Esophagus muscularis mucosa (tissue), 3 donors: ENCODE data around the gene LAMA5.

Experiments
- CTCF ChIP-seq, 3 experiments: fragments of 200-600 bp in 2 of 3; fragments of 450-650 bp in 1 of 3; sonication (generic) in 2 of 3; IDR thresholded peaks; one replicate each; pipeline ENCODE4 v1.5.1; 2017 to 2019; ENCODE audit warnings: antibody characterized with exemption in 3 of 3, mild to moderate bottlenecking in 2 of 3, moderate library complexity in 1 of 3
- POLR2AphosphoS5 ChIP-seq, 2 donors: sonication (generic); formaldehyde crosslinking; IDR thresholded peaks; one replicate each; pipeline ENCODE4 v1.6.1; 2017; ENCODE audit warnings: antibody characterized with exemption in 2 of 2

GRCh38 chr20:62337558-62338293, 29.4 kb downstream of the LAMA5 start:
- TF ChIP-seq CTCF (IDR thresholded peaks at IDR 0.05) (no peak), POLR2AphosphoS5 (IDR thresholded peaks at IDR 0.05) (no peak)
